ENCODE results near the gene LRRFIP1. TPM values are rescaled to one million over a fixed set of nuclear protein-coding genes. Genes with fewer than 3 reads are reported as not detected.

LRRFIP1 gene
- total and polyA plus RNA-seq, 8 donors: 18.4 to 55.0 (median 31.7) TPM

- H3K27me3 ChIP-seq: no peaks in the 10 kb centered on the region
- peaks cover 10 to 15% (median 15%) of the 10 kb centered on the region in 3 donors for H3K4me1 ChIP-seq
- DNase-seq: peak in 1 of 6 donors; percentile 5
- no peak overlapping the region for H3K27ac ChIP-seq
- no peaks in the 10 kb centered on the region for H3K36me3 ChIP-seq
- no peaks in the 10 kb centered on the region for H3K9me3 ChIP-seq
- TF ChIP-seq CTCF (IDR thresholded peaks at IDR 0.05): no peak
- intact Hi-C loops (cut with DNase I): no loop called here
- FAIRE-seq: no peak
- H3K4me3 ChIP-seq: no peak overlapping the region
- 88 to 94% methylated on average over 14 of the region's 14 CpGs for WGBS, 2 donors
- no peak for ATAC-seq
These were observed 28.7 kb upstream of the LRRFIP1 start for GRCh38 chr2:237598468-237599208.

- intact Hi-C loops (cut with DNase I): no loop called here
- FAIRE-seq: no peak
- no peak overlapping the region for H3K4me3 ChIP-seq
These were observed 27.8 kb upstream of the LRRFIP1 start for GRCh38 chr2:237599465-237600110.

GRCh38 chr2:237600205-237600846, 27.1 kb upstream of the LRRFIP1 start:
- Histone ChIP-seq H3K4me1 (peaks cover 0 to 2% (median 1%) of the 10 kb centered on the region in 3 donors), H3K27ac (peak overlapping the region in 2 of 4 donors; percentile 38 to 58), H3K4me3 (no peak overlapping the region), H3K36me3 (no peaks in the 10 kb centered on the region), H3K9me3 (no peaks in the 10 kb centered on the region), H3K27me3 (no peaks in the 10 kb centered on the region)
- DNase-seq (peak in 1 of 6 donors; percentile 20), FAIRE-seq (no peak), ATAC-seq (peak in 3 of 4 donors; percentile 54 to 64 (median 57))
- TF ChIP-seq CTCF (IDR thresholded peaks at IDR 0.05): no peak
- intact Hi-C loops (cut with DNase I): no loop called here
- WGBS, 2 donors: 66 to 67% methylated on average over 16 of the region's 16 CpGs

More at GRCh38 chr2:237599465-237600110, 27.8 kb upstream of the LRRFIP1 start:
- H3K36me3 ChIP-seq: no peaks in the 10 kb centered on the region
- peaks cover 7 to 9% (median 9%) of the 10 kb centered on the region in 3 donors for H3K4me1 ChIP-seq
- H3K9me3 ChIP-seq: no peaks in the 10 kb centered on the region
- ATAC-seq (no peak), DNase-seq (no peak)
- peak overlapping the region in 1 of 4 donors; percentile 58 for H3K27ac ChIP-seq
- WGBS, 2 donors: 75 to 82% methylated on average over 9 of the region's 9 CpGs
- TF ChIP-seq CTCF (IDR thresholded peaks at IDR 0.05): no peak
- no peaks in the 10 kb centered on the region for H3K27me3 ChIP-seq

GRCh38 chr2:237601453-237602116, 25.8 kb upstream of the LRRFIP1 start:
- no peaks in the 10 kb centered on the region for H3K4me1 ChIP-seq
- H3K36me3 ChIP-seq: no peaks in the 10 kb centered on the region
- no peak for FAIRE-seq
- peak in 1 of 6 donors; percentile 11 for DNase-seq
- ATAC-seq: no peak
- intact Hi-C loops (cut with DNase I): no loop called here
- H3K4me3 ChIP-seq: no peak overlapping the region
- WGBS, 2 donors: 82 to 87% methylated on average over 14 of the region's 14 CpGs
- H3K27ac ChIP-seq: no peak overlapping the region
- H3K27me3 ChIP-seq: no peaks in the 10 kb centered on the region
- no peak for TF ChIP-seq CTCF (IDR thresholded peaks at IDR 0.05)
- H3K9me3 ChIP-seq: no peaks in the 10 kb centered on the region

All from pancreas (tissue), 10 donors.